ENCODE data around the gene CHCHD2. TPM values are rescaled to one million over a fixed set of nuclear protein-coding genes. Genes with fewer than 3 reads are reported as not detected.
"Not testable (repeated sequence)": the region's sequence is repeated elsewhere in the genome, so short reads cannot be mapped to it uniquely, and the experiment has no call there.

The CHCHD2 gene
- total RNA-seq, 1 experiment from 2014 or later: 603 TPM

- H3K27me3 ChIP-seq: no peaks in the 10 kb centered on the region
- H3K36me3 ChIP-seq: peaks cover 52% of the 10 kb centered on the region
- 0 out of 2 replicates have a peak, but pooled peaks cover under 1% of the 10 kb centered on the region for H3K4me1 ChIP-seq
- H3K9me3 ChIP-seq (replicated peaks): no peaks in the 10 kb centered on the region
- DNase-seq: no peak
- no peak overlapping the region for H3K4me3 ChIP-seq
- H3K27ac ChIP-seq: no peak overlapping the region
These were observed 8.6 kb downstream of the CHCHD2 start for GRCh38 chr7:56097700-56098099.

GRCh38 chr7:56092789-56093531 is 13.3 kb downstream of the CHCHD2 start, which contains the start of gene PHKG1:
TSS of gene PHKG1 (minus strand) at chr7:56092952. CDS start at chr7:56088941, 4,011 bp downstream.
- DNase-seq: peak; percentile 82 to 83
- Histone ChIP-seq H3K27me3 (no peaks in the 10 kb centered on the region), H3K27ac (no peak within 1 kb of the TSS), H3K4me1 (0 out of 2 replicates have a peak, but pooled peaks cover 3% of the 10 kb centered on the region), H3K36me3 (peaks cover 9% of the 10 kb centered on the region), H3K9me3 (replicated peaks) (no peaks in the 10 kb centered on the region), H3K4me3 (no peak within 1 kb of the TSS)

GRCh38 chr7:56092388-56092787 is 13.9 kb downstream of the CHCHD2 start:
- not testable (repeated sequence) for H3K27ac ChIP-seq; H3K36me3 ChIP-seq; H3K27me3 ChIP-seq; H3K4me3 ChIP-seq; DNase-seq; H3K9me3 ChIP-seq (replicated peaks); H3K4me1 ChIP-seq

- H3K9me3 ChIP-seq (replicated peaks): no peaks in the 10 kb centered on the region
- H3K4me3 ChIP-seq: no peak overlapping the region
- no peaks in the 10 kb centered on the region for H3K27me3 ChIP-seq
- no peaks in the 10 kb centered on the region for H3K36me3 ChIP-seq
- H3K4me1 ChIP-seq: 0 out of 2 replicates have a peak, but pooled peaks cover 3% of the 10 kb centered on the region
- DNase-seq: no peak
- H3K27ac ChIP-seq: no peak overlapping the region
These were observed 14.7 kb downstream of the CHCHD2 start for GRCh38 chr7:56091591-56091990.

GRCh38 chr7:56087445-56087844 is 18.8 kb downstream of the CHCHD2 start:
- H3K36me3 ChIP-seq: no peaks in the 10 kb centered on the region
- no peak for DNase-seq
- H3K27me3 ChIP-seq: no peaks in the 10 kb centered on the region
- no peaks in the 10 kb centered on the region for H3K4me1 ChIP-seq
- H3K4me3 ChIP-seq: no peak overlapping the region
- H3K9me3 ChIP-seq (replicated peaks): no peaks in the 10 kb centered on the region
- no peak overlapping the region for H3K27ac ChIP-seq

GRCh38 chr7:56086761-56087160 is 19.5 kb downstream of the CHCHD2 start:
- Histone ChIP-seq H3K4me3 (no peak overlapping the region), H3K36me3 (no peaks in the 10 kb centered on the region), H3K4me1 (no peaks in the 10 kb centered on the region), H3K27me3 (no peaks in the 10 kb centered on the region), H3K9me3 (replicated peaks) (no peaks in the 10 kb centered on the region), H3K27ac (no peak overlapping the region)
- no peak for DNase-seq

GRCh38 chr7:56083150-56083785 is 23.0 kb downstream of the CHCHD2 start:
- no peaks in the 10 kb centered on the region for H3K9me3 ChIP-seq (replicated peaks)
- H3K27ac ChIP-seq: no peak overlapping the region
- no peak overlapping the region for H3K4me3 ChIP-seq
- H3K36me3 ChIP-seq: no peaks in the 10 kb centered on the region
- DNase-seq: no peak
- no peaks in the 10 kb centered on the region for H3K4me1 ChIP-seq
- H3K27me3 ChIP-seq: no peaks in the 10 kb centered on the region

GRCh38 chr7:56081626-56082340 is 24.5 kb downstream of the CHCHD2 start:
- H3K27ac ChIP-seq: no peak overlapping the region
- H3K4me1 ChIP-seq: no peaks in the 10 kb centered on the region
- DNase-seq: no peak
- no peaks in the 10 kb centered on the region for H3K9me3 ChIP-seq (replicated peaks)
- H3K27me3 ChIP-seq: no peaks in the 10 kb centered on the region
- no peaks in the 10 kb centered on the region for H3K36me3 ChIP-seq
- H3K4me3 ChIP-seq: no peak overlapping the region

GRCh38 chr7:56080726-56081435 is 25.4 kb downstream of the CHCHD2 start:
- H3K36me3 ChIP-seq; H3K27me3 ChIP-seq; H3K4me3 ChIP-seq; H3K9me3 ChIP-seq (replicated peaks); H3K27ac ChIP-seq; H3K4me1 ChIP-seq; DNase-seq: not testable (repeated sequence)

GRCh38 chr7:56079450-56080185 is 26.7 kb downstream of the CHCHD2 start:
- H3K4me1 ChIP-seq: no peaks in the 10 kb centered on the region
- no peak for DNase-seq

GRCh38 chr7:56078196-56078595 is 28.1 kb downstream of the CHCHD2 start:
- Histone ChIP-seq H3K27ac (no peak overlapping the region), H3K27me3 (no peaks in the 10 kb centered on the region), H3K9me3 (replicated peaks) (no peaks in the 10 kb centered on the region), H3K4me3 (no peak overlapping the region), H3K4me1 (no peaks in the 10 kb centered on the region), H3K36me3 (no peaks in the 10 kb centered on the region)
- DNase-seq: no peak

More at GRCh38 chr7:56079450-56080185, 26.7 kb downstream of the CHCHD2 start:
- Histone ChIP-seq H3K27ac (no peak overlapping the region), H3K9me3 (replicated peaks) (no peaks in the 10 kb centered on the region), H3K4me3 (no peak overlapping the region), H3K27me3 (no peaks in the 10 kb centered on the region), H3K36me3 (no peaks in the 10 kb centered on the region)

GRCh38 chr7:56077681-56078080 is 28.6 kb downstream of the CHCHD2 start:
- Histone ChIP-seq H3K36me3 (no peaks in the 10 kb centered on the region), H3K9me3 (replicated peaks) (no peaks in the 10 kb centered on the region), H3K4me1 (no peaks in the 10 kb centered on the region), H3K27ac (no peak overlapping the region), H3K27me3 (no peaks in the 10 kb centered on the region), H3K4me3 (no peak overlapping the region)
- DNase-seq: no peak

- H3K36me3 ChIP-seq: peaks cover 23% of the 10 kb centered on the region
- peak; percentile 71 to 90 for DNase-seq
- no peak overlapping the region for H3K4me3 ChIP-seq
- no peaks in the 10 kb centered on the region for H3K9me3 ChIP-seq (replicated peaks)
- no peak overlapping the region for H3K27ac ChIP-seq
- no peaks in the 10 kb centered on the region for H3K4me1 ChIP-seq
- H3K27me3 ChIP-seq: no peaks in the 10 kb centered on the region
These were observed 31.9 kb downstream of the CHCHD2 start for GRCh38 chr7:56074371-56074791.

- H3K36me3 ChIP-seq: peaks cover 45% of the 10 kb centered on the region
- DNase-seq; H3K27me3 ChIP-seq; H3K27ac ChIP-seq; H3K9me3 ChIP-seq (replicated peaks); H3K4me3 ChIP-seq; H3K4me1 ChIP-seq: not testable (repeated sequence)
These were observed 39.9 kb downstream of the CHCHD2 start for GRCh38 chr7:56066376-56066775.
